ENCODE data around the gene C1orf210.

Gene C1orf210

GRCh38 chr1:43312212-43312623 lies 26.8 kb upstream of the C1orf210 start:
- no peak for DNase-seq

DNA sequence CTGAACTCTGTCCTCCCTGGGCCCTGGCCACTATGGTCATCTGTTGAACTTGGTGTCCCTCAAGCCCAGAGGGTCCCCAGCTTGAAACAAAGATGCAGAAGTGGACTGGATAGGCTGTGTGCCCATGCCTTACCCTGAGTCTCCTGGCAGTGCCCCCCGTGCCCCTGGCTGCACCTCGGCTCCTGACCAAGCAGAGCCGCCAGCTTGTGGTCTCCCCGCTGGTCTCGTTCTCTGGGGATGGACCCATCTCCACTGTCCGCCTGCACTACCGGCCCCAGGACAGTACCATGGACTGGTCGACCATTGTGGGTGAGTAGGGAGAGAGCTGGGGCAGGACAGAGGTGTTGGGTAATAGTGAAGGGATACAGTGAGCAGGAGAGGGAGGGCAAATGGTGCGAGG lies 26.1 kb upstream of the C1orf210 start:
- no peak for DNase-seq

DNA sequence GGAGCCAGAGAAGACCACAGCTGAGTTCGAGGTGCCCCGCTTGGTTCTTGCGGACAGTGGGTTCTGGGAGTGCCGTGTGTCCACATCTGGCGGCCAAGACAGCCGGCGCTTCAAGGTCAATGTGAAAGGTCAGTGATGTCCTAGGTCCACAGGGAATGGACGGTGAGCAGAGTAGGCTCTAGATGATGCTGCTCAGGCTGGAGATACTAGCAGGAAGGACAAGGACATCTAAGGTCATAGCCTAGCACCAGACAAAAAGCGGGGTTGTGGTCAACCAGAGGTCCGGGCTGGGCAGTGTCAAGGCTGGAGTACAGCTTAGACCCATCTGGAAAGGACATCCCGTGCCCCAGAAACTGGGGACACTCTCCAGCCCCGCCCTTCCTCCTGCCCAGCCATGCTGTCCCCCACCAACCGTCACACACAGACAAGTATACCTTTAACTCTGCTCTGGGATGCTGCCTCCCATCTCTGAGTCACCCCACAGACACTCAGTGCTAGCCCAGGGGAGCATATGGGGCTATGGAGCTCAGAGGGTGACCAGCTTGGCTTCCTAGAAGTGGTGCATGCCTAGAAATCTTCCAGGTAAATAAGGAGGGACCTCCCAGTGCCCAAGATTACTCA lies 24.1 kb upstream of the C1orf210 start:
- no peak for DNase-seq

DNA sequence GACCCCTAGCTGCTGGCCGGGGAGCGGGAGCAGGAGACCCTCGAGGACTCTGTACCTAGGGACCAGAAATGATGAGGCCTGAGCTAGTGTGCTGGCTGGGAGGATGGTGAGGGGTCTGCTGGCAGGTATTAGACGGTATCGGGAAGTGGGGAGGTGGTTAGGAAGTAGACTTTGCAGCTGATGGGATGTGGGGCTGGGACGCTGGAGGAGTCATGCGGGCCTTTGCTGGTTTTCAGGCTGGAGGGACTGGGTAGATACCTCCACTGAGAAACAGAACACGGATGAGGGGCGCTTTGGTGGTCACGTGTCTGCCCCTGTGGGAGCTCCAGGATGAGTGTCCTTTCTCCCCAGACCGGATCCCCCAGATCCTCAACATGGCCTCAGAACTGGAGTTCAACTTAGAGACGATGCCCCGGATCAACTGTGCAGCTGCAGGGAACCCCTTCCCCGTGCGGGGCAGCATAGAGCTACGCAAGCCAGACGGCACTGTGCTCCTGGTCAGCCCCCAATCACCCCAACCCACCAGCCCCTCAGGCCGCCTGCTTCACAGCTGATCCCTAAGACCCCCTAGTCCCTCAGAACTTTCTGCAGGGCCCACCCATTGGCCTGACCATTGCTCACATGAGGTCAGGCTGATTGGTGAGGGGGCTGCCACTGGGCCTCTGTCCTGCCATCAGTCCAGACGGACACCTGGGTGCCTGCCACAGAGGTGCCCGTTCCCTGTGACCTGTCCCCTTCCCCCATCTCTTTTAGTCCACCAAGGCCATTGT lies 23.4 kb upstream of the C1orf210 start:
- DNase-seq: no peak

- no peak for DNase-seq
These were observed 22.2 kb upstream of the C1orf210 start for GRCh38 chr1:43307458-43308158.

GRCh38 chr1:43306688-43307457 lies 21.5 kb upstream of the C1orf210 start:
- no peak for DNase-seq

GRCh38 chr1:43305926-43306687 lies 20.7 kb upstream of the C1orf210 start:
- no peak for DNase-seq

- DNase-seq: no peak
These were observed 20.1 kb upstream of the C1orf210 start for GRCh38 chr1:43305461-43305860.

DNA sequence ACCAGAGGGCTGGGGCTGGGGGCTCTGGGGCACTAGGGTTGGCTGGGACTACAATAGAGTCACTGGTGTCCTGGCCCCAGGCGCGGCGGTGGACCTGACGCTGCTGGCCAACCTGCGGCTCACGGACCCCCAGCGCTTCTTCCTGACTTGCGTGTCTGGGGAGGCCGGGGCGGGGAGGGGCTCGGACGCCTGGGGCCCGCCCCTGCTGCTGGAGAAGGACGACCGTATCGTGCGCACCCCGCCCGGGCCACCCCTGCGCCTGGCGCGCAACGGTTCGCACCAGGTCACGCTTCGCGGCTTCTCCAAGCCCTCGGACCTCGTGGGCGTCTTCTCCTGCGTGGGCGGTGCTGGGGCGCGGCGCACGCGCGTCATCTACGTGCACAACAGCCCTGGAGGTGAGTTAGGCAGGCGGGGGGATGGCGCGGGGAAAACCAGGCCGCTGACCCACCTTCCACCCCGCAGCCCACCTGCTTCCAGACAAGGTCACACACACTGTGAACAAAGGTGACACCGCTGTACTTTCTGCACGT lies 19.5 kb upstream of the C1orf210 start:
- no peak for DNase-seq

GRCh38 chr1:43304314-43304681 lies 18.9 kb upstream of the C1orf210 start:
- DNase-seq: no peak

DNA sequence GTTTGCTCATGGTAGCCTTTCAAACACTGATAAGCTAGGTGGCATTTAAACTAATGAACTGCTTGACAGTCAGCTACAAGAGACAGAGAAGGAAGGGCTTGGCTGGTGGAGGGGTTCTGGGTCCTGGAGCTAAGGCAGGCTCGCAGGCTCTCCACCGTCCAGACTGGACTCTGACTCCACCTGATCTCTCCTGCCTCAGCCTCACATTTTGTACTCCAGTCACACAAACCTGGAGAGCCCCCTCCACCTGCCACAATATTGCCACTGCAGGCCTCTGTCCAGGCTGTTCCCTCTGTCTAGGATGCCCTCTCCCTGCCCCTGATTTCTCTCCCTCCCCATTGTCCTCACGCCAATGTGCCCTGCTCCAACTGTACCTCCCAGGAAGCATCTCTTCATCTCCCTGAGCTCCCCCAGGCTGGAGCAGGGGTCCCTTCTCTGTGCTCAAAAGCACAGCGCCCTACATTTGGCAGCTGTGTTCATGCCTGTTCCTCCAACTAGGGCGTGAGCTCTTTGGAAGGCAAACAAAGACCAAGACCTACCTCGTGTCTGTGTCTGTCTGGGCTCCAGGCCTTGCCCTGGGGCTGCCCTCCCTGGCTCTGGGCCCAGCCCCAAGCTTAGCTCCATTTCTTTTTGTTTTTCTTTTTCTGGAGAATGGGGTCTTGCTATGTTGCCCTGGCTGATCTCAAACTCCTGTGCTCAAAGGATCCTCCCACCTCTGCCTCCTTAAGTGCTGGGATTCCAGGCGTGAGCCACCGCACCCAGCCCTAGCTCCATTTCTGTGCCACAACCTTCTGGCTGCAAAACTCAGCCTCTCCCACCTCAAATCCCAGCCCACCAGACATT lies 18.3 kb upstream of the C1orf210 start:
- DNase-seq: no peak

GRCh38 chr1:43302721-43303470 lies 17.5 kb upstream of the C1orf210 start:
- no peak for DNase-seq

DNA sequence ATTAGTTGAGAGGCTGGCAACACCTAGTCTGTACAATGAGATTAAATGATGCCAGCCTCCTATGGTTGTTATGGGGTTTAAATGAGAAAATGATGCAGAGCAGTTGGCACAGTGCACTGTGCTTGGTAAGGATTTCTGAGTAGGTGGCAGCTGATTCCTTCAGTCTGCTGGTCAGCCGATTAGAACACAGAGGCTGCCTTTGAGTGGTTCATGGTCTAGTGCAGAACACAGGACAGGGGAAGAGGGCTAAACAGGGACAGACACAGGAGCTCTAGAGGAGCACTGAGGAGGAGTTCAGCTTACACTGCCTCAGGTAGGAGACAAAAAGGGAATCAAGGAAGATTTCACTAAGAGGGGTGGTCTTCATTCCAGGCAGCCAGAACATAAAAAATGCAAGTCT lies 16.8 kb upstream of the C1orf210 start:
- no peak for DNase-seq

DNA sequence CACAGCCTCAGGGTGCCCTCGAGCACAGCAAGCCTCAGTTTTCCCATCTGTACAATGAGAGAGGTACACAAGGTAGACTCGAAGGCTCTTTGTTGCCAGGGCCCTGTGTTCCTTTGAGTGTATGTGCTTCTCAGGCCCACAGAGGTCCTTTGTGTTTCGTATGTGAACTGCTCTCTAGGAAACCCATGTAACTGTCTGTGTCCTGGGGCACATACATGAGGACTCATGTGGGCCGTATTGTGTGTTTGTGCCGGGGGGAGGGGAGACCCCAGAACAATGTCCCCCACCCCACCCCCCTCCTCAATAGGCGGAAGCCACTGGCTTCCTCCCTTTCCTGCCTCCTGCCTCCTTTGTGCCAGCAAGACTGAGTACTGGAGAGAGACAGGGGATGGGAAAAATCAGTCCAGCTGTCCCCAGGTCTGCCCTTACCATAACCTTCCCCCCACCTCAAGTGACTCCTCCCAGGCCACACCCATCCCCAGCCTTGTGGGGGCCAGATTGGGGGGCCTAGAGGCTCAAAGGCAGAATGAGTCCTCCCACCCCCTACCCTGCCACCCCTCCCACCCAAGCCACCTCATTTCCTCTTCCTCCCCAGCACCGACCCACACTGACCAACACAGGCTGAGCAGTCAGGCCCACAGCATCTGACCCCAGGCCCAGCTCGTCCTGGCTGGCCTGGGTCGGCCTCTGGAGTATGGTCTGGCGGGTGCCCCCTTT lies 15.2 kb upstream of the C1orf210 start, which contains the start of gene TIE1:
Gene TIE1, plus strand, starts transcription at position 605 of the 717 bp plus-strand sequence. Its CDS starts 90 bp downstream, at position 695.
- no peak for DNase-seq

DNA sequence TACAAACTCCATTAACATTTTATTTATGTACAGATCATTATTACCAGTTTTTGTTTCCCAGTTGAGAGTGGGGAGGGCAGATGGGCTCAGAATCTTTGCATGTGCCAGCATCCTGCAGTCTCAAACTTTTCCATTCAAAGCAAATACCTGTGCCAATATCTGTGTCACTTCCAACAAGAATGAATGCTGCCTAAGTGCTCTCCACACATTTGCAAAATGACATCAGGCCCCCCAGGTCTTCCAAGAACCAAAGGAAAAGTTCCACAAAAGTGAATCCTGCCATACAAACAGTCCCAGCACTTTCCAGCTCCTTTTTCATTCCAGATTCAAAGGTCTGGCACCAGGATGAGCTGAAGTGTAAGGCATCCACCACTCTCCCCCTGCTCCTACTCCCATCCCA lies 13.7 kb upstream of the C1orf210 start:
- no peak for DNase-seq

- no peak for DNase-seq
These were observed 12.7 kb upstream of the C1orf210 start for GRCh38 chr1:43298055-43298454.

- no peak for DNase-seq
These were observed 10.8 kb upstream of the C1orf210 start for GRCh38 chr1:43296207-43296606.

DNA sequence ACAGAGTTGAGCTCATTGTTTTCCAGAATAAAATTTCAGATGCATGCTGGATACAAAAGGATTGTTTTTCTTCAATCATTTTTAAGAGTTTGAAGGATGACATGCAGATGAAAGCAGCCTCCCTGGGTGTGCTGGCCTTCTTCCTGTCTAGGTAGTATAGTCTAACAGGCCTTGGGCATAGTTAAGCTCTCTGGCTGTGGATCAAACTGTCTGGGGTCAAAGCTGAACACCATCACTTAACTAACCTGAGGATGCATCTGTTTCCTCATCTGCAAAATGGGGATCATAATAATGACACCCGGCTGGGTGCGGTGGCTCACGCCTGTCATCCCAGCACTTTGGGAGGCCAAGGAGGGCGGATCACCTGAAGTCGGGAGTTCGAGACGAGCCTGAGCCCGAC lies 9.4 kb upstream of the C1orf210 start:
- DNase-seq: no peak

GRCh38 chr1:43293896-43294760 lies 8.7 kb upstream of the C1orf210 start:
- no peak for DNase-seq

Data from activated naive CD4-positive, alpha-beta T cell treated with Interleukin-2 at 50 U/mL for 16 hours (primary cell).